CD4-positive, alpha-beta T cell treated with Interferon gamma for 1 hour (primary cell): ENCODE data around the gene DONSON.

Experiments used
- DNase-seq: peaks from one replicate; pipeline ENCODE4 v3.0.0-alpha.2; 2020

DONSON gene

GRCh38 chr21:33541105-33541711, 47.3 kb downstream of the DONSON start:
- DNase-seq, result no peak

GRCh38 chr21:33540711-33541104, 47.8 kb downstream of the DONSON start:
- no peak for DNase-seq

- no peak for DNase-seq
Observed at GRCh38 chr21:33539616-33540015, 48.9 kb downstream of the DONSON start.

GRCh38 chr21:33537212-33537611, 51.3 kb downstream of the DONSON start:
- DNase-seq, result no peak

GRCh38 chr21:33531007-33531406, 57.5 kb downstream of the DONSON start:
- no peak for DNase-seq
